Psoas muscle (tissue), 8 donors: Measurements from ENCODE around the gene ENDOV. TPM values are rescaled to one million over a fixed set of nuclear protein-coding genes. Genes with fewer than 3 reads are reported as not detected.
A peak's percentile ranks its signal among the peaks of the same experiment; 100 is the strongest.

ENCODE experiments used
- ATAC-seq, 4 donors: fragments of 200-7000 bp; cut with Tn5 transposase; one replicate each; pipeline ENCODE4 v1.9.1; 2020; ENCODE audit warnings: moderate library complexity in 3 of 4, mild to moderate bottlenecking in 2 of 4
- DNase-seq, 2 donors: peaks; one replicate each; pipeline ENCODE4 v3.0.0-alpha.2; 2020
- H3K27ac ChIP-seq: fragments of 200-600 bp; one replicate; pipeline ENCODE4 v1.8.0; 2022
- H3K27me3 ChIP-seq, 3 donors: fragments of 200-600 bp in 1 of 3; one replicate each; pipeline versions ENCODE4 v1.6.1 to v1.8.0; 2013 to 2022; ENCODE audit warnings: low read length in 2 of 3, mild to moderate bottlenecking in 2 of 3, moderate library complexity in 1 of 3; ENCODE audit not compliant: insufficient read depth in 3 of 3
- H3K36me3 ChIP-seq, 2 donors: fragments of 200-600 bp in 1 of 2; one replicate each; pipeline versions ENCODE4 v1.6.1 to v1.8.0; 2013 to 2022; ENCODE audit warnings: low read depth in 1 of 2, mild to moderate bottlenecking in 1 of 2, moderate library complexity in 1 of 2; ENCODE audit not compliant: insufficient read depth in 1 of 2
- H3K4me1 ChIP-seq: fragments of 200-600 bp; one replicate; pipeline ENCODE4 v1.8.0; 2022
- H3K4me3 ChIP-seq: fragments of 200-600 bp; one replicate; pipeline ENCODE4 v1.8.0; 2022; ENCODE audit warnings: mild to moderate bottlenecking
- H3K9me3 ChIP-seq: fragments of 200-600 bp; one replicate; pipeline ENCODE4 v1.8.0; 2022
- CTCF ChIP-seq: fragments of 200-600 bp; IDR thresholded peaks from one replicate; pipeline ENCODE4 v1.8.0; 2022; ENCODE audit warnings: antibody characterized with exemption
- WGBS, 3 donors: extraction: QIAGEN DNeasy Blood & Tissue Kit; methylation state at CpG; one replicate each; pipeline versions ENCODE4 v1.1.6 to v1.1.7; 2013; 5-methylcytosine and 5-hydroxymethylcytosine counted together
- intact Hi-C, 2 donors: fragments of 100-400 bp; cut with DNase I; formaldehyde crosslinking; loops; one replicate each; pipeline versions ENCODE4 v1.11.0 to v1.14.2; 2022
- polyA plus RNA-seq, 3 donors: library from polyadenylated mRNA; stranded (reverse); fragments of 200-250 nt; gene quantifications; one replicate each; pipeline ENCODE4 v1.2.3, GENCODE V29; 2013
- total RNA-seq, 4 donors: library from RNA; stranded (reverse); fragmentation: NEBNext Ultra II Directional in 2 of 4; extraction: Animal tissue kit (Norgen Biotek cat#: 25700) in 2 of 4; gene quantifications; one replicate each; pipeline versions ENCODE4 v1.2.1 to v1.2.4, GENCODE V29; 2021 to 2023
- donor health status: healthy with polysubstance abuse.
- donor health status: DM: no; HTN: no; CAD: no; lungs with moderate emphysema.
- donor health status: Bipolar disorder and iron deficiency.
- donor health status: healthy.
- donor health status: DM: yes; HTN: yes; CAD: no.
- donor health status: DM: no; HTN: no; CAD: no.
- donor health status: DM: no; HTN: no; CAD: no.
- donor health status: DM: yes; HTN: yes; CAD: no.

ENDOV gene
- total and polyA plus RNA-seq, 7 donors: 12.0 to 24.3 (median 17.9) TPM

- 75 to 82% (median 76%) methylated on average over 14 to 18 of the region's 18 CpGs for WGBS, 3 donors
- ATAC-seq: peak in 1 of 4 donors; percentile 10
- H3K27ac ChIP-seq: no peak overlapping the region
These were observed 7.3 kb downstream of the ENDOV start for GRCh38 chr17:80422276-80422675.

GRCh38 chr17:80422981-80423380, 8.0 kb downstream of the ENDOV start:
- peak overlapping the region; percentile 60 for H3K27ac ChIP-seq
- no peak for TF ChIP-seq CTCF

More at GRCh38 chr17:80422276-80422675, 7.3 kb downstream of the ENDOV start:
- Histone ChIP-seq H3K9me3 (no peaks in the 10 kb centered on the region), H3K27me3 (no peaks in the 10 kb centered on the region), H3K4me1 (peaks cover 31% of the 10 kb centered on the region), H3K4me3 (no peak overlapping the region), H3K36me3 (peaks cover 0 to 13% of the 10 kb centered on the region in 2 donors)
- intact Hi-C loops: loop anchor here in 1 of 2 donors (10.0 kb wide), 2 partner anchors 453 to 673 kb away; no protein-coding TSS in a partner anchor
- no peak for TF ChIP-seq CTCF
- peak in 1 of 2 donors; percentile 50 for DNase-seq

GRCh38 chr17:80423536-80424225, 8.7 kb downstream of the ENDOV start:
- ATAC-seq: peak in 2 of 4 donors; percentile 7 to 16
- H3K27ac ChIP-seq: peak overlapping the region; percentile 60
- H3K27me3 ChIP-seq: no peaks in the 10 kb centered on the region
- peaks cover 19% of the 10 kb centered on the region for H3K4me1 ChIP-seq
- TF ChIP-seq CTCF: no peak
- H3K9me3 ChIP-seq: no peaks in the 10 kb centered on the region
- DNase-seq: peak in 1 of 2 donors; percentile 45
- intact Hi-C loops: loop anchor here in 1 of 2 donors (10.0 kb wide), 2 partner anchors 451 to 671 kb away; no protein-coding TSS in a partner anchor
- WGBS, 3 donors: 52 to 72% (median 60%) methylated on average over 13 of the region's 13 CpGs
- peak overlapping the region; percentile 28 for H3K4me3 ChIP-seq
- H3K36me3 ChIP-seq: peaks cover 0 to 8% of the 10 kb centered on the region in 2 donors

More at GRCh38 chr17:80422981-80423380, 8.0 kb downstream of the ENDOV start:
- intact Hi-C loops: loop anchor here in 1 of 2 donors (10.0 kb wide), 2 partner anchors 452 to 672 kb away; no protein-coding TSS in a partner anchor
- Histone ChIP-seq H3K4me1 (peaks cover 24% of the 10 kb centered on the region), H3K27me3 (no peaks in the 10 kb centered on the region), H3K9me3 (no peaks in the 10 kb centered on the region), H3K4me3 (peak overlapping the region; percentile 28), H3K36me3 (peaks cover 0 to 8% of the 10 kb centered on the region in 2 donors)
- ATAC-seq (peak; percentile 75 to 84 (median 81)), DNase-seq (peak; percentile 73 to 91)
- 35 to 49% (median 37%) methylated on average over 19 to 20 of the region's 20 CpGs for WGBS, 3 donors

GRCh38 chr17:80424261-80424660, 9.3 kb downstream of the ENDOV start:
- intact Hi-C loops: loop anchor here in 1 of 2 donors (10.0 kb wide), 2 partner anchors 451 to 671 kb away; no protein-coding TSS in a partner anchor
- Histone ChIP-seq H3K4me3 (no peak overlapping the region), H3K36me3 (peaks cover 0 to 13% of the 10 kb centered on the region in 2 donors), H3K27ac (no peak overlapping the region), H3K9me3 (no peaks in the 10 kb centered on the region), H3K4me1 (peaks cover 17% of the 10 kb centered on the region), H3K27me3 (no peaks in the 10 kb centered on the region)
- no peak for TF ChIP-seq CTCF
- DNase-seq (peak in 1 of 2 donors; percentile 45), ATAC-seq (no peak)
- 88 to 92% (median 90%) methylated on average over 8 of the region's 8 CpGs for WGBS, 3 donors
